NCI-H146 treated with DMSO at 0.1 percent for 48 hours (cell line): ENCODE data around the gene TPR.

ENCODE experiments used
- DNase-seq: peaks from one replicate; lab custom pipeline; 2025; ENCODE audit not compliant: unreplicated experiment; lab: John Stamatoyannopoulos, UW

Gene TPR

DNA sequence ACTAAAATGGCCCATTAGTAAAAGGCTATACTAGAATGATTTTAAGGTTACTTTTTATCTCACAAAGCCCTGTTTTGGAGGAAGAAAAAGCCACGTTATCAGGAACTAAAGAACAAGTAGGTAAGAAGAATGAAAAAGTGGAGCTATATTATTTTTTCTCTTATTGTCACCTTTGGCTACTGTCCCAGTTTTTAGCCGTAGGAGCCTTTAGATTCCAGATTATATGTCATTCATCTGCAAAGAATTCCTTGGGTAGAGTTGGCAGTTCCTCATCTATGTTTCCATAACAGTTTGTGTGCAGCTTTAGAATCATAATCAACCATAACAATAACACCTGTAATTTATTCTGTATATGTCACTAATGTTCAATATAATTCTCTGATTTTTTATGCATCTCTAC lies 83.8 kb downstream of the TPR start:
- DNase-seq, result no peak

DNA sequence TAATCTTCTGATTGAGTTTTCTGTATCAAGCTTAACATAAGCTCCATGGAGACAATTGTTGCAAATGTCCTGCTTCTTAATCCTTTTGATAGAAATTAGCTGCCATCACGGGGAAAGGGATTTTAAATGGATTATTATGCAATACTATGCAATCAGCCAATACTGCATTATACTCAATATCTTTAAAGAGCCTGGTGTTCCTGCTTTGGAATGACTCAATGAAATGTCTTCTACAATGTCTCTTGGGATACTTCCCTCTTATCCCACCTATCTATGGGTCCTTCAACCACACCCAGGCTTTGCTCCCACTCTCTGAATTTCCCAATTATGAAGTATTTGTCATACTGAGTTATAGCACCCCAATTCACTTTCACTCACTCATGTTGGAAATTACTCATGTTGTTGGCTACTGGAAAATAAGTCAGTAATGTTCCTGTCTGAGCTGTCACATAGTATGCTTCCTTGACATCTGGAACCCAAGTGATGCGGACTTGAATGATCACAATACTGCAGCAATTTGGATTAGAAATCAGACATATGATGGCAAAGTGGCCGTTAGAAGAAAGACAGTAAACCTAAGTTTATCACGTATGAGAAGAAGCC lies 85.0 kb downstream of the TPR start:
- DNase-seq, result no peak

DNA sequence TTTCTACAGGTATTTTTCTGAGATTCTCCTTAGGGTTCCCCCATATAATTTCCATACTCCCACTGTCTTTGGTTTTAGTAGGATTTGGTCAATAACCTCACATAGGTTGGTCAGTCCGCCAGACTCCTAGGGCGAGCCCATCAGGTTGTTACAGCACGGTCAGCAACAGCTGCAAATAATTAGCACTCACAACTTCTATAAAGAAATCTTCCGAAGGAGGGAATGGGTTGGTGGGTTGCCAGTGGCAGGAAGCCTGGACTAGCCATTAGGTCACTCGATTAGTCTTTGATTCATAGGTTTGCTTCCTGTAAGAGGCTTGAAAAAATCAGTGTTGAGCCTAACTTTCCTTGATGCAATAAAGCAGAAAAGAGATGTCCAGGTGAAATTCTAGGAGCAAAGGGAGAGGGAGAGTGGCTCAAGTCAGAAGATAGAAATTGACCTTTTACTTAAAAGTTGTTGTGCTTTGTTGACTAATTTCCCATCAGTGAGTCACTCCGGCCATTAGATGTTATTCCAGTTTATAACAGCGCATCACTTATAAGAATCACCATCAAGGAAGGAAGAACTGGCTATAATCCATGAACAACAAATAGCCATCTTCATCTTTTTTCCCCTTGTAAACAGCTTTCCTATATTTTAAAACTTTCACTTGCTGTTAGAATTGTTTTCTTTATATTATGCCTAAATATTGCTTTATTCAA lies 88.3 kb downstream of the TPR start:
- no peak for DNase-seq

GRCh38 chr1:186283374-186283773 lies 91.7 kb downstream of the TPR start:
- no peak for DNase-seq

- no peak for DNase-seq
These were observed 92.6 kb downstream of the TPR start for GRCh38 chr1:186282466-186282865.

DNA sequence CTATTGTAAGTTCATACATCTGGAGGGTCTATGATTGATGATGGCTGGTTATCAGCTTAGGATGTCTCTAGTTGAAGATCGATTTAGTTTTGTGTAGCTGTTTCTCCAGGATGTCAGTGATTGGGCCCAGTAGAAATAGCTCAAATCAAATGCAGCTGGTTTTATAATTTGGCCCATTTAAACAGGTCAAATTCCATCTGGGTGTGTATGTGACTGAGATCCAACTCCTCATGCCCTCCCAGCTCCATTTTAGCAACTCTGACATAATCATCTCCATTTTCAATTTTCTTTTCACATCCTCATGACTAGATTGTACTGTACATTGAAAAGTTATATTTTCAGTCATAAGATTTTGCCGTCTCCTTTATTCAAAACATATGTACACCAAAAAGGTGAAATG lies 99.2 kb downstream of the TPR start:
- no peak for DNase-seq

DNA sequence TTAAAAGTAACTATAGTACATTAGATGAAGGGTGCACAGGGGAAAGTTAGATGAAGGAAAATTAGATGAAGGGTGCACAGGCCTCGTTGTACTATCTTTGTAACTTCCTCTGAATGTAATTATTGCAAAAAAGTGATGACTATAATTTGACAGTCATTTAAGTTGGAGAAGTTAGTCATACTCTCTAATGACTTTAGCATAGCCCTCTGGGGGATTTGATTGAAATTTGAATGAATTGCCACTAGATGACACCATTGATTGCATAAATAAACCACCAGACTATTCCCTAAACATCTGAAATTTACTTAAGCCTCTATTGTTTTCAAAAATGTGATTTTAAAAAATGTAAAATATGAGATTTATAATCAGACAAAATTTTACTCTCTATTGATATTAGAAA lies 102.6 kb downstream of the TPR start:
- DNase-seq, result no peak

GRCh38 chr1:186271032-186271431 lies 104.0 kb downstream of the TPR start:
- no peak for DNase-seq
